MCF 10A (cell line): ENCODE results near the gene GORASP2. TPM values are rescaled to one million over a fixed set of nuclear protein-coding genes. Genes with fewer than 3 reads are reported as not detected.
"Not testable (repeated sequence)": the region's sequence is repeated elsewhere in the genome, so short reads cannot be mapped to it uniquely, and the experiment has no call there.

Experiments
- BruUV-seq: library from RNA; stranded (reverse); fragments of 400-500 nt; replicated peaks from 2 replicates; lab custom pipeline; 2021; lab: Mats Ljungman, UMichigan
- CTCF ChIA-PET: fragments of 300-600 bp; sonication (Branson Sonifier 250); formaldehyde crosslinking; extraction: SDS; loops from one replicate; lab custom pipeline; 2021; ENCODE audit warnings: antibody characterized with exemption, inconsistent platforms; lab: Yijun Ruan, JAX
- POLR2A ChIA-PET: fragments of 300-600, 350-650 bp; sonication (Branson Sonifier 250); formaldehyde crosslinking; extraction: SDS; loops from one replicate; lab custom pipeline; 2020; ENCODE audit warnings: antibody characterized with exemption, inconsistent platforms; lab: Yijun Ruan, JAX
- DNase-seq: peaks from one replicate; pipeline ENCODE4 v3.0.0-alpha.2; 2018; ENCODE audit not compliant: unreplicated experiment
- H3K27ac Mint-ChIP-seq: one replicate; pipeline ENCODE4 v1.8.0; 2022; ENCODE audit warnings: mild to moderate bottlenecking, low read depth, mixed read lengths; ENCODE audit not compliant: unreplicated experiment
- H3K27me3 Mint-ChIP-seq: one replicate; pipeline ENCODE4 v1.8.0; 2022; ENCODE audit warnings: mixed read lengths; ENCODE audit not compliant: insufficient read depth, unreplicated experiment
- H3K36me3 Mint-ChIP-seq: one replicate; pipeline ENCODE4 v1.8.0; 2022; ENCODE audit warnings: mild to moderate bottlenecking, moderate library complexity, mixed read lengths; ENCODE audit not compliant: insufficient read depth, unreplicated experiment
- H3K4me1 Mint-ChIP-seq: one replicate; pipeline ENCODE4 v1.8.0; 2022; ENCODE audit warnings: mixed read lengths; ENCODE audit not compliant: insufficient read depth, unreplicated experiment
- H3K4me3 Mint-ChIP-seq: one replicate; pipeline ENCODE4 v1.8.0; 2022; ENCODE audit warnings: mild to moderate bottlenecking, moderate library complexity, mixed read lengths; ENCODE audit not compliant: unreplicated experiment
- H3K9me3 Mint-ChIP-seq: one replicate; pipeline ENCODE4 v1.8.0; 2022; ENCODE audit warnings: mixed read lengths; ENCODE audit not compliant: unreplicated experiment
- CTCF ChIP-seq: fragments of 200-600 bp; IDR thresholded peaks from one replicate; pipeline ENCODE4 v1.8.0; 2022; ENCODE audit warnings: antibody characterized with exemption, mild to moderate bottlenecking; ENCODE audit not compliant: unreplicated experiment
- intact Hi-C: fragments of 100-400 bp; cut with micrococcal nuclease; formaldehyde crosslinking; loops from 2 replicates; pipeline ENCODE4 v1.14.1; 2022
- total RNA-seq: library from RNA; stranded (reverse); gene quantifications from 2 replicates; pipeline ENCODE4 v1.2.3, GENCODE V29; 2022

GORASP2 gene
- total RNA-seq, 1 experiment from 2014 or later: 140 TPM

GRCh38 chr2:170896622-170897021 is 32.4 kb upstream of the GORASP2 start:
- Mint-ChIP-seq H3K9me3 (no peaks in the 10 kb centered on the region), H3K4me3 (no peak overlapping the region), H3K27ac (no peak overlapping the region), H3K36me3 (no peaks in the 10 kb centered on the region), H3K27me3 (no peaks in the 10 kb centered on the region), H3K4me1 (peaks cover 8% of the 10 kb centered on the region)
- TF ChIP-seq CTCF: no peak
- intact Hi-C loops: no loop called here
- BruUV-seq: no TSS peak
- POLR2A ChIA-PET: interaction anchor here (2.2 kb wide), 1 partner anchor 33 kb away, joined by 21 read pairs; the partner anchor contains the start of gene GORASP2
- no peak for DNase-seq
- CTCF ChIA-PET: interaction anchor here (1.1 to 5.1 kb wide), 6 partner anchors 11 to 531 kb away, joined by 3 to 22 read pairs (median 4); partner anchors contain the start of gene GORASP2

GRCh38 chr2:170897108-170897507 is 31.9 kb upstream of the GORASP2 start:
- POLR2A ChIA-PET: interaction anchor here (0.7 kb wide), 1 partner anchor 10 kb away, joined by 3 read pairs; no protein-coding TSS in a partner anchor
- no peak for DNase-seq
- TF ChIP-seq CTCF: no peak
- no TSS peak for BruUV-seq
- CTCF ChIA-PET: interaction anchor here (0.6 to 5.1 kb wide), 4 partner anchors 11 to 489 kb away, joined by 3 to 22 read pairs (median 8); partner anchors contain the start of gene GORASP2
- intact Hi-C loops: no loop called here
- no peak overlapping the region for H3K4me3 Mint-ChIP-seq
- H3K9me3 Mint-ChIP-seq: no peaks in the 10 kb centered on the region
- no peaks in the 10 kb centered on the region for H3K36me3 Mint-ChIP-seq
- H3K4me1 Mint-ChIP-seq: peaks cover 8% of the 10 kb centered on the region
- no peak overlapping the region for H3K27ac Mint-ChIP-seq
- no peaks in the 10 kb centered on the region for H3K27me3 Mint-ChIP-seq

- Mint-ChIP-seq H3K27me3 (no peaks in the 10 kb centered on the region), H3K36me3 (no peaks in the 10 kb centered on the region), H3K9me3 (peaks cover 16% of the 10 kb centered on the region), H3K4me3 (no peak overlapping the region), H3K27ac (no peak overlapping the region), H3K4me1 (no peaks in the 10 kb centered on the region)
- no peak for DNase-seq
- intact Hi-C loops: no loop called here
- ChIA-PET POLR2A (interaction anchor here (0.8 kb wide), 1 partner anchor 23 kb away, joined by 3 read pairs; no protein-coding TSS in a partner anchor), CTCF (no interaction called here)
- no TSS peak for BruUV-seq
- no peak for TF ChIP-seq CTCF
These were observed 23.2 kb upstream of the GORASP2 start for GRCh38 chr2:170905864-170906263.

- intact Hi-C loops: no loop called here
- CTCF ChIA-PET: interaction anchor here (1.0 kb wide), 1 partner anchor 16 kb away, joined by 3 read pairs; no protein-coding TSS in a partner anchor
These were observed 17.7 kb upstream of the GORASP2 start for GRCh38 chr2:170911314-170911889.

GRCh38 chr2:170914994-170915666 is 13.9 kb upstream of the GORASP2 start:
- peaks cover 15% of the 10 kb centered on the region for H3K9me3 Mint-ChIP-seq
- H3K4me1 Mint-ChIP-seq, BruUV-seq, H3K27me3 Mint-ChIP-seq, DNase-seq, H3K4me3 Mint-ChIP-seq, H3K27ac Mint-ChIP-seq, intact Hi-C loops, H3K36me3 Mint-ChIP-seq: not testable (repeated sequence)
- CTCF ChIA-PET: interaction anchor here (0.6 to 1.1 kb wide), 2 partner anchors 14 to 60 kb away, joined by 3 to 5 read pairs; partner anchors contain the start of gene GORASP2
- POLR2A ChIA-PET: interaction anchor here (0.5 kb wide), 1 partner anchor 1581 kb away, joined by 3 read pairs; no protein-coding TSS in a partner anchor

More at GRCh38 chr2:170911314-170911889, 17.7 kb upstream of the GORASP2 start:
- POLR2A ChIA-PET: no interaction called here
- Mint-ChIP-seq H3K27ac (no peak overlapping the region), H3K9me3 (peaks cover 23% of the 10 kb centered on the region), H3K36me3 (no peaks in the 10 kb centered on the region), H3K4me1 (no peaks in the 10 kb centered on the region), H3K27me3 (no peaks in the 10 kb centered on the region), H3K4me3 (no peak overlapping the region)
- no peak for DNase-seq
- BruUV-seq: no TSS peak
- TF ChIP-seq CTCF: no peak
